ENCODE measurements around the gene CSMD2.

CSMD2 gene

DNA sequence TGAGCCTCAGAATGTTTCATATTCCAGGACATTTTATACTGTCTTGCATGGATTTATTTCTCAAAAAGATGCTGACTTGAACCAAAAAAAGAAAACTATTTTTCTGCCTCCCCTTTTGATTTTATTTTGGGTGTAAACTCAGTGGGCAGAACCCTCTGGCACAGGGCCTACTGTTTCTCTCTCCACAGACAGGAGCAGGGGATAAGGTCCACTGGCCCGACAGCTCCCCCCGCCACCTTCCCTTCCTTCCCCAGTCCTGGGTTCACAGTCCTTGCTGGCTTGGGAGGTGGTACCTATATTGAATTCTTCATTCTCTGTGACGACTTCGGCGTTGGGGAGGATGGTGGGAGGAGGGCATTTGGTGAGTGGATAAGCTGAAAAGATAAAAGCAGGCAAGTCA lies 578.2 kb downstream of the CSMD2 start:
- no peak overlapping the region for H3K4me3 ChIP-seq (ENCODE audit: low read length)
- no peak overlapping the region for H3K27ac ChIP-seq (ENCODE audit: low read depth, low read length)
- H3K27me3 ChIP-seq (ENCODE audit: control insufficient read depth, insufficient read depth, low read length): no peaks in the 10 kb centered on the region
- H3K36me3 ChIP-seq (ENCODE audit: control insufficient read depth, insufficient read depth, low read length): no peaks in the 10 kb centered on the region
- H3K4me1 ChIP-seq (ENCODE audit: control insufficient read depth, insufficient read depth, low read length): no peaks in the 10 kb centered on the region
- H3K9ac ChIP-seq (ENCODE audit: low read length): no peak overlapping the region

DNA sequence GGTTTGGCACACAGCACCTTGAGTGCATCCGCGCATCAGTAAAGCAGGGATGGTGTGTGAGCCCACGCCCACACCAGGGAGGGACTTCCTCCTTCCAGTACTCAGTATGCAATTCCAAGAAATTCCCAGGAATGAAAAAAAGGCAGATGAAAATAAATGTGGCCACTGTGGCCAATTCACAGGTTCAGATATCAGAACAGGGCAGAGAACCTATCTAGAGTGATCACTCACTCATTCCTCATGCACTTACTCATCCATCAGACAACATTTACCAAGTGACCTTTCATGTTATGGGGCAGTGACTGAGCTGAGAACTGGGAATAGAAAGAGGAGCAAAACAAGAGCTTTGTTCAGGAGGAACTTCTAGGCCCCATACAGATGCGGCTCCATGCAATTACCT lies 578.9 kb downstream of the CSMD2 start:
- Histone ChIP-seq H3K27me3 (ENCODE audit: control insufficient read depth, insufficient read depth, low read length) (no peaks in the 10 kb centered on the region), H3K4me1 (ENCODE audit: control insufficient read depth, insufficient read depth, low read length) (no peaks in the 10 kb centered on the region), H3K9ac (ENCODE audit: low read length) (no peak overlapping the region), H3K27ac (ENCODE audit: low read depth, low read length) (no peak overlapping the region), H3K36me3 (ENCODE audit: control insufficient read depth, insufficient read depth, low read length) (no peaks in the 10 kb centered on the region), H3K4me3 (ENCODE audit: low read length) (no peak overlapping the region)

DNA sequence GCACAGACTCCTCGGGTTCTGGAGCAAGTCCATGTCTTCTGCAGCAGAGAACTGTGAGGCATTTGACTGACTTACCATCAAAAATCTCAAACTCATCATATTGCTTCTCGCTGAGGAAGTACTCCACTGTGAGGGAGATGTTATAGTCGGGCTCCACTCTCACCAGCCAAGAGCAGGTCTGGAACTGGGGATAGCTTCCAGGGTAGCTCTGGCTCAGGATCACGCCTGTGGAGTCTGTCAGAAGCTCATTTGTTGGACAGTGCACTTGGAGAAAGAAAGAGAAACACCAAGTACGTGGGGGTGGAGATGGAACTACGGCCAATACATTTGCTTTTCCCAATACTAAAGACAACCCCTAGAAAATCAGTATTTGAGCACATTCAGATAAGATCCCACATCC lies 581.5 kb downstream of the CSMD2 start:
- H3K36me3 ChIP-seq (ENCODE audit: control insufficient read depth, insufficient read depth, low read length): no peaks in the 10 kb centered on the region
- no peak overlapping the region for H3K9ac ChIP-seq (ENCODE audit: low read length)
- H3K27ac ChIP-seq (ENCODE audit: low read depth, low read length): no peak overlapping the region
- H3K4me3 ChIP-seq (ENCODE audit: low read length): no peak overlapping the region
- no peaks in the 10 kb centered on the region for H3K4me1 ChIP-seq (ENCODE audit: control insufficient read depth, insufficient read depth, low read length)
- H3K27me3 ChIP-seq (ENCODE audit: control insufficient read depth, insufficient read depth, low read length): no peaks in the 10 kb centered on the region

DNA sequence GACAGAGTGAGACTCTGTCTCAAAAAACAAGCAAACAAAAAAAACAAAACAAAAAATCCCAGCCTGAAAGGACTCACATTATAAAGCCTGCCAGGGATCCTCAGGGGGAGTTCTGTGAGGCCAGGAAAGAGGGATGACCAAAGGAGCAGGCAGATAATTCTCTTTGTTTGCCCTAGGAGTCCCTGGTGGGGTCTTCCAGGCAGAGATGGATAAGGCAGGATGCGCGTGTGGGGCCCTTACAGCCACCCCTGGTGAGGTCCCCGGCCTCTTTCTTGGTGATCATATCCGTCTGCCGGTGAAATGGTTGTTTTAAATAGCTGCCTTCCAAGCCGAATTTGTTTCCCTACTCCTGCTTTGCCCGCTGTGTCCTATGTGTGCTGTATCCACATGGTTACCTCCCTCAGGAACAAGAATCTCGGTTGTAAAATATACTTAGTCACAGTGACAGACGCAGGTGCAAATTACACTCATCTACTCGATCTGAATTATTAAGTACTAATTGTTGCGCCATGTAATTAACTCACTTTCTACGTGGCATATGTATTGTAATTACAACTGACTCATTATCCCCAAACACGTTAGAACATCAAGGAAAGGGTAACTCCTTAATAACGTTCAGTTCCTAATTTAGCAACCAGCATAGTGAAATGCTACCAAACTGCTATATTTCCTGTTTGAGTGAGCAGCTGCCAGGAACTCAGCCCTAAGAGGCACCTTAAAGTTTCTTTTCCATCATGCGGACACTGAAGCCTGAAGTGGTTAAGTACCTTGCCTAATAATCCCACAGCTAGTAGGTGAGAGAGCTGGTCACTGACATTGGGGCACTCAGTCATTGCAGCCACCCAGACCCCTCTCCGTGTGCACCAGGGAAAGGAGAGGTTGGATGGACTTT lies 586.2 kb downstream of the CSMD2 start:
- no peaks in the 10 kb centered on the region for H3K36me3 ChIP-seq (ENCODE audit: control insufficient read depth, insufficient read depth, low read length)
- H3K27me3 ChIP-seq (ENCODE audit: control insufficient read depth, insufficient read depth, low read length): no peaks in the 10 kb centered on the region
- no peak overlapping the region for H3K4me3 ChIP-seq (ENCODE audit: low read length)
- peaks cover 14% of the 10 kb centered on the region for H3K4me1 ChIP-seq (ENCODE audit: control insufficient read depth, insufficient read depth, low read length)
- H3K9ac ChIP-seq (ENCODE audit: low read length): no peak overlapping the region
- no peak overlapping the region for H3K27ac ChIP-seq (ENCODE audit: low read depth, low read length)

DNA sequence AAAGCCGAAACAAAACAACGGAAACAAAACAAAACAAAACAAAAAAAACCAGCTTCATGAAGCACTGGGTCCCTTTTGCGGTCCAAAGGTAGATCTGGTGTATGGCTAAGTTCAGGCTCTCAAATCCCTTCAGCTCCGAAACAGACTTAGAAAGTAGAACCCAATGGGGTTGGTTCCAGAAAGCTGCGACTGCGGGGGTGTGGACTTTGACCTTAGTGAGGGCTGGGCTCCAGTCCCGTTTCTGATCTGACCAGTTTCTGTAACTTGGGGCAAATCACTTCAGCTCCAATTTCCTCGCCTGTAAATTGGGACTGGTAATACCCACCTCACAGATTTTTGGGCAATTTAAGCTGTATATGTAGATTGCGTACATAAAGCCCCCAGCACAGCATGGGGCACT lies 587.4 kb downstream of the CSMD2 start:
- Histone ChIP-seq H3K9ac (ENCODE audit: low read length) (no peak overlapping the region), H3K27me3 (ENCODE audit: control insufficient read depth, insufficient read depth, low read length) (no peaks in the 10 kb centered on the region), H3K36me3 (ENCODE audit: control insufficient read depth, insufficient read depth, low read length) (no peaks in the 10 kb centered on the region), H3K4me3 (ENCODE audit: low read length) (no peak overlapping the region), H3K4me1 (ENCODE audit: control insufficient read depth, insufficient read depth, low read length) (peaks cover 14% of the 10 kb centered on the region), H3K27ac (ENCODE audit: low read depth, low read length) (no peak overlapping the region)

DNA sequence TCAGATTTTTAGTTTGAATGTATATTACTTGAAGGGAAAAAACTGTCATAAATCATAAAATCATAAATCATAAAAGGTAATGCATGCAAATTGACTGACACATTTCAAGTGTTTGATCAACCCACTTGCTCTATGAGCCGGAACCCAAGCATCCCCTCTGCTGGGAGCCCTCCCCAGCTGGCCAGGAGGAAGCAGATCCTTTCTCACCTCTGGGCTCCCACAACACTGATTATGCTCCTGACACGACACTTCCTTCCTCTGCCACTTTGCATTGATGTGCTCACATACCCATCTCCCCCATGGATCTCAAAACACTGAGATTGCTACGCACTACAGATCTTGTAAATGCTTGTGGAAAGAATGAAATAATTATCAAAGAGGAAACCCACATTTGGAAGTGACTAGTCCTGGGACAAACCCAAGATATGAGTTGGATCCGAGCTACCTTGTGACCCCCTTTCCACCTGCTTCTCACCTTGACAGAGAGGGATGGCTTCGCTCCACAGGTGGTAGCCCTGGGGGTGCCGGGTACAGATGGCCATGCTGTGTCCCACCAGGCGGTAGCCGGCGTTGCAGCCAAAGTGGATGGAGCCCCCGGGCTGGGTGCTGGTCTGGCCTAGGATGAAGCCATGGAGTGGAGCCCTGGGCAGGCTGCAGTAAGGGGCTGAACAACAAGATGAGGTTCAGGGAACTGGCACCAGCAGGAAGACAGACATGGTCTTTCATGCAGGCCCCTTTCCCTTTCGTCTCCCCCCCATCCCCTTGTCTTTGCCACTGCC lies 588.0 kb downstream of the CSMD2 start:
- H3K4me1 ChIP-seq (ENCODE audit: control insufficient read depth, insufficient read depth, low read length): peaks cover 14% of the 10 kb centered on the region

DNA sequence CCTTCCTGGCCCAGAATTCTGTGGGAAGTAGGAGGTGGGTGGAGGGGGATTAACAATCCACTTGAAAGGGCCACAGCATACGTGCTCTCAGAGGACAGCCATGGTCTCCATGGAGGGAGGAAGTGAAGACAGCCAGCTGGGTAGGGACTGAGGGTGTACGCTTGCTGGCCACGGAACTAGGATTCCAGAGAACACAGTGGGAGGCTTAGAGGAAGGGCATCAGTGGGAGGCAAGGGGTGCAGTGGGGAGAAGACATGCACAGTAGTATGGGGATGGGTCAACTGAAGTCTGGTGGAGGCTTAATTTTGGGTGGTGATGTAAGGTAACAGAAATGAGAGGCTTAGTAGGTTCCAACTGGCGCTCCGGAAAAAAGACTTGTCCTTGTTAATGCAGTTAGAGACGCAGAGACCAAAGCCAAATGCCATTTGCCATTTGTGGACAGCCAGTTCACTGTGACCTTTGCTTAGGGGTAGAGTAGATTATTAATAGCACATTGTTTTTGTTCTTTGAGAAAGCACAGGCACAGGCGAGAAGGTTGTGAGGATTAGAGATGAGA lies 589.6 kb downstream of the CSMD2 start:
- H3K9ac ChIP-seq (ENCODE audit: low read length): no peak overlapping the region
- no peak overlapping the region for H3K4me3 ChIP-seq (ENCODE audit: low read length)

More for the DNA sequence above, 588.0 kb downstream of the CSMD2 start:
- no peak overlapping the region for H3K27ac ChIP-seq (ENCODE audit: low read depth, low read length)
- no peaks in the 10 kb centered on the region for H3K36me3 ChIP-seq (ENCODE audit: control insufficient read depth, insufficient read depth, low read length)
- no peak overlapping the region for H3K9ac ChIP-seq (ENCODE audit: low read length)
- H3K27me3 ChIP-seq (ENCODE audit: control insufficient read depth, insufficient read depth, low read length): no peaks in the 10 kb centered on the region
- H3K4me3 ChIP-seq (ENCODE audit: low read length): no peak overlapping the region

DNA sequence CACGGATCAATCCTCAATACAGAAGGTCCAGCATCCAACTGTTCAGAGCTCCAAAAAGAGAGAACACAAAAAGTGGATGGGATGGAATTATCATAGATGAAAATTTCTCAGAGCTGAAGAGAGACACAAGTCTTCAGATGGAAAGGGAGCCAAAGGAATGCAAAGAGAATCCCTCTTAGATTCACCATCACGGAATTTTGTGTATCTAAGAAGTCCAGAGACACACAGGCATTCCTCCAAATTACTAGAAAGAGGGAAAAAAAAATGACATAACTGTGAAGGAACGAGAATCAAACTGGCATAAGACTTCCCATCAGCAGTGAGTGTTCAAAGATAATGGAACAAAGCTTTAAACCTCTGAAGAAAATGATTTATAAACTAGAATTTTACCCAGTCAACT lies 591.4 kb downstream of the CSMD2 start:
- peaks cover 14% of the 10 kb centered on the region for H3K4me1 ChIP-seq (ENCODE audit: control insufficient read depth, insufficient read depth, low read length)
- no peak overlapping the region for H3K27ac ChIP-seq (ENCODE audit: low read depth, low read length)

More for the DNA sequence above, 589.6 kb downstream of the CSMD2 start:
- Histone ChIP-seq H3K27me3 (ENCODE audit: control insufficient read depth, insufficient read depth, low read length) (no peaks in the 10 kb centered on the region), H3K36me3 (ENCODE audit: control insufficient read depth, insufficient read depth, low read length) (no peaks in the 10 kb centered on the region), H3K4me1 (ENCODE audit: control insufficient read depth, insufficient read depth, low read length) (peaks cover 14% of the 10 kb centered on the region), H3K27ac (ENCODE audit: low read depth, low read length) (no peak overlapping the region)

DNA sequence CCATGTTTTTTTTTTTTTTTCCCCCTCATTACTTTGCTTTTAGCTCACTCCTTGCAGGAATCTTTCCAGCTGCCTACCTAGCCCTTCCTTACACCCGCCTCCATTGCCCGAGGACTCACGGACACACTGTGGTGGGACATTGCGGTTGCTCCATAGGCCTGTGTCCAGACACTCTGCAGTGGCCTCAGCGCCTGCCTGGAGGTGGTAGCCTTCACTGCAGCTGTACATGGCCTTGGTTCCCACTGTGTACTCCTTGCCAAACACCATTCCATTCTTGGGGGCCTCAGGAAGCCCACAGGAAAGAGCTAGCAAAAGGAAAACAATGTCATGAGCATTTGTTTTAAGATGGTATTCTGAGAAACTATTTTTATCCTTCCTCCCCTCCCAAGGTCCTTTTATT lies 592.6 kb downstream of the CSMD2 start:
- peaks cover 14% of the 10 kb centered on the region for H3K4me1 ChIP-seq (ENCODE audit: control insufficient read depth, insufficient read depth, low read length)

More for the DNA sequence above, 591.4 kb downstream of the CSMD2 start:
- H3K27me3 ChIP-seq (ENCODE audit: control insufficient read depth, insufficient read depth, low read length): no peaks in the 10 kb centered on the region
- no peak overlapping the region for H3K4me3 ChIP-seq (ENCODE audit: low read length)
- no peaks in the 10 kb centered on the region for H3K36me3 ChIP-seq (ENCODE audit: control insufficient read depth, insufficient read depth, low read length)
- H3K9ac ChIP-seq (ENCODE audit: low read length): no peak overlapping the region

DNA sequence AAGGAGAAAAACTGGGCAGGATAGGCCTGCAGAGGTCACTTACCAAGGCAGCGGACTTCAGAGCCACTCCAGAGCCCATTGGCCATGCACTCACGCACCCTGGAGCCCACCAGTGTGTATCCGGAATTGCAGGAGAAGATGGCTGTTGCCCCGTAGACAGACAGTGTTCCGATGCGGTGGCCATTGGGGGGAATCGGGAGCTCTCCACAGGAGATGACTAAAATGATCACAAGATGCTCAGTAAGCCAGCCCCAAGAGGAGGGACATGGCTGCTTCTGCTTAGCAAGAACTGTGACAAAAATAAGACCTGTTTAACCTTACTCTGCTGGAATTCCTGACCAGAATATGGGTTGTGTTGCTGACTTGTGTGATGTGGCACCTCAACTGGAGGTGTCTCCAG lies 595.7 kb downstream of the CSMD2 start:
- Histone ChIP-seq H3K36me3 (ENCODE audit: control insufficient read depth, insufficient read depth, low read length) (no peaks in the 10 kb centered on the region), H3K9ac (ENCODE audit: low read length) (no peak overlapping the region), H3K4me1 (ENCODE audit: control insufficient read depth, insufficient read depth, low read length) (no peaks in the 10 kb centered on the region), H3K4me3 (ENCODE audit: low read length) (no peak overlapping the region), H3K27me3 (ENCODE audit: control insufficient read depth, insufficient read depth, low read length) (no peaks in the 10 kb centered on the region), H3K27ac (ENCODE audit: low read depth, low read length) (no peak overlapping the region)

More for the DNA sequence above, 592.6 kb downstream of the CSMD2 start:
- Histone ChIP-seq H3K27ac (ENCODE audit: low read depth, low read length) (no peak overlapping the region), H3K27me3 (ENCODE audit: control insufficient read depth, insufficient read depth, low read length) (no peaks in the 10 kb centered on the region), H3K9ac (ENCODE audit: low read length) (no peak overlapping the region), H3K4me3 (ENCODE audit: low read length) (no peak overlapping the region), H3K36me3 (ENCODE audit: control insufficient read depth, insufficient read depth, low read length) (no peaks in the 10 kb centered on the region)

DNA sequence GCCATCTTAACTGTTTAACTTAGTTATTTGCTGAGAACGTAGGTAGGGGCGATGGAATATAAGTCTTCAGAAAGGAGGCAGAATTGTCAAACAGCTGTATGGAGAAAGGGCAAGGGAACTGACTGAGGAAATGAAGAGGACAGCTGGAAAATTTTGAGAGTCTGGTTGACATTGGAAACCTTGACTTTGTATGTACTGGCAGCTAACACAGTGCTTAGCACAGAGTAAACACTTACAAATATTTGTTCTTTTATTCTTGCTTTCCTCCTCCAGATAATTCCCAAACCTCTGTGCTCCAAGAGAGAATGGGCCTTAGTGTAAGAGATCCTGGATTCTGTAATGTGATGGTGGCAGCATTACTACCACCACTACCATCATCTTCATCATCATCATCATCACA lies 601.3 kb downstream of the CSMD2 start:
- H3K4me3 ChIP-seq (ENCODE audit: low read length): no peak overlapping the region
- no peaks in the 10 kb centered on the region for H3K27me3 ChIP-seq (ENCODE audit: control insufficient read depth, insufficient read depth, low read length)
- no peaks in the 10 kb centered on the region for H3K4me1 ChIP-seq (ENCODE audit: control insufficient read depth, insufficient read depth, low read length)
- no peaks in the 10 kb centered on the region for H3K36me3 ChIP-seq (ENCODE audit: control insufficient read depth, insufficient read depth, low read length)
- H3K27ac ChIP-seq (ENCODE audit: low read depth, low read length): no peak overlapping the region
- H3K9ac ChIP-seq (ENCODE audit: low read length): no peak overlapping the region

DNA sequence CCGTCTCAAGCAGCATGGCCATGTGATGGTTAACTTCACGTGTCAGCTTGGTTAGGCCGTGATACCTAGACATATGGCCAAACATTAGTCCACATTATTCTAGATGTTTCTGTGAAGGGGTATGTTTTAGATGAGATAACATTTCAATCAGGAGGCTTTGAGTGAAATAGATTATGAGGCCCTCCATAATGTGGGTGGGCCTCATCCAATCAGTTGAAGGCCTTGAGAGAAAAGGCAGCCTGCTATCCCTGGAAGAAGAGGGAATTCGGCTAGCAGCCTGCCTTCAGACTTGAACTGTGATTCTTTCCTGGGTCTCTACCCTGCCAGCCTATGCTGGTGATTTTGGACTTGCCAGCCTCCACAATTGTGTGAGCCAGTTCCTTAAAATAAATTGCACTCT lies 602.5 kb downstream of the CSMD2 start:
- Histone ChIP-seq H3K36me3 (ENCODE audit: control insufficient read depth, insufficient read depth, low read length) (no peaks in the 10 kb centered on the region), H3K9ac (ENCODE audit: low read length) (no peak overlapping the region), H3K27ac (ENCODE audit: low read depth, low read length) (no peak overlapping the region)

More for the DNA sequence above, 602.5 kb downstream of the CSMD2 start:
- no peaks in the 10 kb centered on the region for H3K27me3 ChIP-seq (ENCODE audit: control insufficient read depth, insufficient read depth, low read length)
- no peak overlapping the region for H3K4me3 ChIP-seq (ENCODE audit: low read length)
- H3K4me1 ChIP-seq (ENCODE audit: control insufficient read depth, insufficient read depth, low read length): no peaks in the 10 kb centered on the region
